ENCODE data around the gene ZNF784. TPM values are rescaled to one million over a fixed set of nuclear protein-coding genes. Genes with fewer than 3 reads are reported as not detected.

Gene ZNF784
- total and polyA plus RNA-seq, 9 of the 15 experiments (the other 6 are each of a cell fraction or from before 2014, with no cell fraction given): 0.14 to 6.1 (median 2.1) TPM

GRCh38 chr19:55654868-55655647 lies 30.7 kb upstream of the ZNF784 start, which contains the start of gene U2AF2 (continued):
- TF ChIP-seq HIVEP1 (CRISPR knock-in tag; IDR thresholded peaks at IDR 0.05): no peak
- TF ChIP-seq HMG20A (CRISPR knock-in tag; conservative IDR thresholded peaks at IDR 0.05): no peak
- no peak for TF ChIP-seq THRAP3 (IDR thresholded peaks at IDR 0.05; ENCODE audit: borderline replicate concordance)
- peak in 1 of 2 experiments; percentile 65; a peak in 1 of 4 replicates for TF ChIP-seq NONO (IDR thresholded peaks at IDR 0.05; ENCODE audit: low read depth in 2 of 2, low read length in 1 of 2)
- TF ChIP-seq ZNF449 (CRISPR knock-in tag; IDR thresholded peaks at IDR 0.05): no peak
- no peak for TF ChIP-seq ZNF707 (CRISPR knock-in tag; conservative IDR thresholded peaks at IDR 0.05)
- TF ChIP-seq HDAC1 (IDR thresholded peaks at IDR 0.05): peak in 1 of 2 experiments; percentile 90; a peak in 2 of 4 replicates
- TF ChIP-seq ZC3H8 (IDR thresholded peaks at IDR 0.05): no peak
- no peak; the same call in 1 of the 2 replicates for TF ChIP-seq NR2F6 (CRISPR knock-in tag; IDR thresholded peaks at IDR 0.05)
- no peak; the same call in 1 of the 2 replicates for TF ChIP-seq CGGBP1 (CRISPR knock-in tag; IDR thresholded peaks at IDR 0.05)
- TF ChIP-seq HNRNPL (IDR thresholded peaks at IDR 0.05; ENCODE audit: low read depth, low read length): peak; percentile 51; the same call in 1 of the 2 replicates
- peak in 1 of 2 experiments; percentile 74; a peak in 1 of 4 replicates for TF ChIP-seq KDM4B (IDR thresholded peaks at IDR 0.05; ENCODE audit: borderline replicate concordance in 2 of 2, low read depth in 1 of 2)
- TF ChIP-seq POLR2AphosphoS2 (IDR thresholded peaks at IDR 0.05; ENCODE audit: low read length): no peak
- no peak for TF ChIP-seq NR2C1 (IDR thresholded peaks at IDR 0.05)
- peak; percentile 25; the same call in 1 of the 2 replicates for TF ChIP-seq NR2C1 (tag; IDR thresholded peaks at IDR 0.05)
- peak; percentile 5; the same call in 1 of the 2 replicates for TF ChIP-seq JUN (IDR thresholded peaks at IDR 0.05; ENCODE audit: borderline replicate concordance, low read depth, low read length)
- TF ChIP-seq JUN (CRISPR knock-in tag; IDR thresholded peaks at IDR 0.05; ENCODE audit: borderline replicate concordance): no peak
- TF ChIP-seq XRCC4 (IDR thresholded peaks at IDR 0.05; ENCODE audit: extremely low read depth, insufficient read depth, insufficient read length): no peak
- TF ChIP-seq XRCC5 (IDR thresholded peaks at IDR 0.05; ENCODE audit: low read depth, low read length): no peak
- TF ChIP-seq SRSF3 (IDR thresholded peaks at IDR 0.05; ENCODE audit: insufficient read depth, low read length): no peak
- TF ChIP-seq KHSRP (IDR thresholded peaks at IDR 0.05): no peak
- TF ChIP-seq CHD1 (IDR thresholded peaks at IDR 0.05; ENCODE audit: low read length): peak; percentile 95
- TF ChIP-seq HINFP (tag; conservative IDR thresholded peaks at IDR 0.05; ENCODE audit: low read depth): no peak
- no peak for TF ChIP-seq SIX5 (IDR thresholded peaks at IDR 0.05; ENCODE audit: borderline replicate concordance in 1 of 2, insufficient read depth in 1 of 2, low read depth in 1 of 2, low read length in 2 of 2)
- TF ChIP-seq ZNF431 (CRISPR knock-in tag; IDR thresholded peaks at IDR 0.05): peak; percentile 59; the same call in 1 of the 2 replicates
- peak; percentile 75 for TF ChIP-seq POLR2AphosphoS5 (IDR thresholded peaks at IDR 0.05; ENCODE audit: control insufficient read depth, insufficient read depth, low read depth, low read length)
- TF ChIP-seq PHB2 (IDR thresholded peaks at IDR 0.05; ENCODE audit: low read depth): no peak

All from K562 (cell line).